Measurements from ENCODE around the gene ZNF678.
A peak's percentile ranks its signal among the peaks of the same experiment; 100 is the strongest.
"Not testable (repeated sequence)": the region's sequence is repeated elsewhere in the genome, so short reads cannot be mapped to it uniquely, and the experiment has no call there.

Gene ZNF678

GRCh38 chr1:227607336-227607898, 44.1 kb downstream of the ZNF678 start:
- DNase-seq, result no peak

GRCh38 chr1:227612658-227613057, 49.3 kb downstream of the ZNF678 start:
- no peak for DNase-seq

DNA sequence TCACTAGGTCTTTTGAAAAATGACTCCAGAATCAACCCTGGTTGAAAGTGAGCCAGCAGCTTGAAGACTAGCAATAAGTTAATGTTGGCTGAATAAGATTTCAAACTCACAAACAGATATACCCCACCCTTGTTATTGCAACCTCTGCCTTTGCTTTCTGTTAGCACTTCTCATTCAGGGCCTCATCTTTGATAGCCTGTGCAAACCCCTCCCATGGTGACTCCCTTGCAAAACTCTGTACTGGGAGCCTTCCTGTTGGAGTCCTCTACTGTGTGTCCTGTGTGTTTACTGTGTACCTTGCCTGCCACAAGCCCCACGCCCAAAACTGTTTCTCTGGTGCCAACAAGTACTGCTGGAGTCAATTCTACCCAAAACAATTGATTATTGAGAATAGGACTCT, 50.2 kb downstream of the ZNF678 start:
- DNase-seq, result no peak

- no peak for DNase-seq
Observed at GRCh38 chr1:227621211-227621610, 57.9 kb downstream of the ZNF678 start.

DNA sequence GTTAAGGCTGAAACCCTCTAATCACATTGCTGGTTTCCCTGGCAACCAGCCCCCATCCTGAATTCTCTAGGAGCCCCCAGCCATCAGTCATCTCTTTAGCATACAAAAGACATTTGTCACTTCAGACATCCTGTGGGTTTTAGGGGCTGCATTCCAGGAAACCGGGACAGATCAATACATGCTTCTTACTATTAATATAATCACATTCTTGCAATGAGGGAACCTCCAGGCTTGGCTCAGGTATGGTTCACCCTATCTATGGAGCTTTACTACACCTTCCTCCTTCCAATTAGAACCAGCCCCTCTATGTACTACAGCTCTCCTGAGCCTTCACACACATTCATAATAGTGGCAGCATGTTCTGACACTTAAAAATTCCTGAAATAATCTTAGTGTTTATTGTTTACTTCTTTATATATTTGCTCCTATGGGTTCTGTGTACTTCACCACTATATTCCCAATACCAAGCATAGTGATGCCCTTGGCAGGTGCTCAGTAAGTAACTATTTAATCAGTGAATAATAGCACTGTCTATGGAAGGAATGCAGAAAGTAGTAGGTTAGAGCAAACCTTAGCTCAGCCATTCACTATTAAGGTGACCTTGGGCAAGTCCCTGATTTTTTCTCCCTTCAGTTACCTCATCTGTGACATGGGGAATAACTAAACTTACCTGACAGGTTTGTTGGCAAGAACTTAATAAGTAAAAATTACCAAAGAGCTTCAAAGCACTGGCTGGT, 59.6 kb downstream of the ZNF678 start:
- DNase-seq, result no peak

GRCh38 chr1:227632325-227632724, 69.0 kb downstream of the ZNF678 start:
- DNase-seq, result no peak

- DNase-seq, result no peak
Observed at GRCh38 chr1:227635596-227635995, 72.2 kb downstream of the ZNF678 start.

- DNase-seq, result peak; percentile 3
Observed at GRCh38 chr1:227654431-227654830, 91.1 kb downstream of the ZNF678 start.

DNA sequence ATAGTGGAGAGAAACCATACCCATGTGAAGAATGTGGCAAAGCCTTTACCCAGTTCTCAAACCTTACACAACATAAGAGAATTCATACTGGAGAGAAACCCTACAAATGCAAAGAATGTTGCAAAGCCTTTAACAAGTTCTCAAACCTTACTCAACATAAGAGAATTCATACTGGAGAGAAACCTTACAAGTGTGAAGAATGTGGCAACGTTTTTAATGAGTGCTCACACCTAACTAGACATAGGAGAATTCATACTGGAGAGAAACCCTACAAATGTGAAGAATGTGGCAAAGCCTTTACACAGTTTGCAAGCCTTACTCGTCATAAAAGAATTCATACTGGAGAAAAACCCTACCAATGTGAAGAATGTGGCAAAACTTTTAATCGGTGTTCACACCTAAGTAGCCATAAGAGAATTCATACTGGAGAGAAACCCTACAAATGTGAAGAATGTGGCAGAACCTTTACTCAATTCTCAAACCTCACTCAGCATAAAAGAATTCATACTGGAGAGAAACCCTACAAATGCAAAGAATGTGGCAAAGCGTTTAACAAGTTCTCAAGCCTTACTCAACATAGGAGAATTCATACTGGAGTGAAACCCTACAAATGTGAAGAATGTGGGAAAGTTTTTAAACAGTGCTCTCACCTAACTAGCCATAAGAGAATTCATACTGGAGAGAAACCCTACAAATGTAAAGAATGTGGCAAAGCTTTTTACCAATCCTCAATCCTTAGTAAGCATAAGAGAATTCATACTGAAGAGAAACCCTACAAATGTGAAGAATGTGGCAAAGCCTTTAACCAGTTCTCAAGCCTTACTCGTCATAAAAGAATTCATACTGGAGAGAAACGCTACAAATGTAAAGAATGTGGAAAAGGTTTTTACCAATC, 91.7 kb downstream of the ZNF678 start:
- DNase-seq, result no peak

GRCh38 chr1:227661495-227661894, 98.1 kb downstream of the ZNF678 start:
- no peak for DNase-seq

- DNase-seq, result no peak
Observed at GRCh38 chr1:227662933-227663332, 99.6 kb downstream of the ZNF678 start.

DNA sequence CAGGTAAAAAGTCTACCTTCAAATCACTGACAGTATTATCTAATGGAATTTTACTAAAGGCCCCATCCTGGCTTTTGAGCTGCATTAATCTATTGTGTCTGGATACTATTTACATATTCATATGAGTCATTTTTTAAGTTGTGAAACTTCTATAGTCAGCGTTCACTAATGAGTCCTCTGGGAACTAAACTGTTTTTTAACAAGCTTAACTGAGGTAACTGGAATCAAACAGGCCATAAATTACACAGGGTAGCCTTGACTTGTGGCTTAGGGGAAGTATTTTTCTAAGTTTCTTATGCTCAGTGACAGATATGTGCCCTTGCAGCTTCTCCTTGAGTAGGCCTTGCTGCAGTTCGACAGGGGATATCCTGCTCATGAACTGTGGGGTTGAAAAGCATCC, 102.9 kb downstream of the ZNF678 start:
- DNase-seq, result no peak

DNA sequence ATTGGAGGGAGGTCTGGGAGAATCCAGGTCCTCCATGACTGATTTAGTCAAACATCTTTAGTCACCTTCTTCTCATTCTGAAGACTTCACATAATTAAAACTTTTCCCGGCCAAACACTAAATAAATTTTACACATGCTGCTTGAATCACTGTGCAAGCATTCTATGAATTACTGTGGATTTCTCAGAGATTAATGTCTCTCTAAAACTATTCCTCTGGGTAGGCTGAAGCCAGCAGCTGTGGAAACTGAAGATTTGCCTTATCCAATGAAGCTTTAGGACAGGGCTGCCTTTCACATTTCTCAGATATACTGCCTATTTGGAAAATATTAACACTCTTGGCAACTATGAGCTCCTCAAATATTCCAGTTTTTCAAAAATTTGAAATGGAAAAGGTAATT, 110.1 kb downstream of the ZNF678 start:
- no peak for DNase-seq

DNA sequence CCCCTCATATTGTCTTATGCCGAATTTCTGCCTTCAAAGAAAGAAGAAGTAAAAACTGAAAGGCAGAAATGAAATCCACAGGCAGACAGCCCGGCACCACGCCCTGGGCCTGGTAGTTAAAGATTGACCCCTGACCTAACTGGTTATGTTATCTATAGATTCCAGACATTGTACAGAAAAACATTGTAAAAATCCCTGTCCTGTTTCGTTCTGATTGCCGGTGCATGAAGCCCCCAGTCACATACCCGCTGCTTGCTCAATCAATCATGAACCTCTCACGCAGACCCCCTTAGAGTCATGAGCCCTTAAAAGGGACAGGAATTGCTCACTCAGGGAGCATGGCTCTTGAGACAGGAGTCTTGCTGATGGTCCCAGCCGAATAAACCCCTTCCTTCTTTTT, 122.5 kb downstream of the ZNF678 start:
- no peak for DNase-seq

DNA sequence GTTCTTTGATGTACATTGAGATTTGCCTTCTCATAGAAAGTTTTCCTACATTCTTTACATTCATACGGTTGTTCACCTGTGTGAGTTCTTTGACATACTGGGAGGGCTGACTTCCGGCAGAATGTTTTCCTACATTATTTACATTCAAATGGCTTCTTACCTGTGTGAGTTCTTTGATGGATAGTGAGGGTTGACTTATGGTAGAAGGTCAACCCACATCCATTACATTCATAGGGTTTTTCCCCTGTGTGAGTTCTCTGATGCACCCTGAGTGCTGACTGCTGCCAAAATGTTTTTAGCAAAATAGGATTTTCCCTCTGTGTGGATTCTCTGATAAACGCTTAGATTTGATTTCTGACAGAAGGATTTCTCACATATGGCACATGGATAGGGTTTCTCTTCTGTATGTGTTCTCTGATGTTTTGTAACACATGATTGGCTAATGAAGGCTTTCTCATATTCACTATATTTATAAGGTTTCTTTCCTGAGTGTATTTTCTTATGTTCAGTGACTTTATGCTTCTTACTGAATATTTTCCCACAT, 134.0 kb downstream of the ZNF678 start:
- no peak for DNase-seq

DNA sequence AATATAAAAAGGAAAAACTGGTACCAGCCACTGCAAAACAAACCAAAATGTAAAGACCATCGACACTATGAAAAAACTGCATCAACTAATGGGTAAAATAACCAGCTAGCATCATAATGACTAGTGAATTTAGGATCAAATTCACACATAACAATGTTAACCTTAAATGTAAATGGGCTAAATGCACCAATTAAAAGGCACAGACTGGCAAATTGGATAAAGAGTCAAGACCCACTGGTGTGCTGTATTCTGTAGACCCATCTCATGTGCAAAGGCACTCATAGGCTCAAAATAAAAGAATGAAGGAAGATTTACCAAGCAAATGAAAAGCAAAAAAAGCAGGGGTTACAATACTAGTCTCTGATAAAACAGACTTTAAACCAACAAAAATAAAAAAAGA, 138.3 kb downstream of the ZNF678 start:
- DNase-seq, result not testable (repeated sequence)

DNA sequence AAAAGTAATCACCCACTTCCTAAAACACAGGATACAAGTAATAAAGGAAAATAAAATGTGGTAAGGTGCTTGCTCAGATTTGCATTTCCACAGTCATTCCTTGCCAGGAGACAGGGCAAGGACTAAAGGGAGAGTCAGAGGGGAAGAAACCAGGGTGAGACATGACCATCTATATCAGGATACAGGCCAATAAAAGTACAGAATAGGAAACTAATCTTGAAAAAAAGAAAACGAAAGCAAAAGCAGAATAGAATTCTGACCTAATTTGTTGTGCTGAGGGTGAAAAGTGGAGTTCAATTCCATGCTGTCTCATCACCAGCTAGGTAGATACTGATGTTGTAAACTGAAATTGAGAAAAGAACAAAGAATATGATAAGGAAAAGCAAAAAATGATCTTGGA, 144.5 kb downstream of the ZNF678 start:
- DNase-seq, result no peak

DNA sequence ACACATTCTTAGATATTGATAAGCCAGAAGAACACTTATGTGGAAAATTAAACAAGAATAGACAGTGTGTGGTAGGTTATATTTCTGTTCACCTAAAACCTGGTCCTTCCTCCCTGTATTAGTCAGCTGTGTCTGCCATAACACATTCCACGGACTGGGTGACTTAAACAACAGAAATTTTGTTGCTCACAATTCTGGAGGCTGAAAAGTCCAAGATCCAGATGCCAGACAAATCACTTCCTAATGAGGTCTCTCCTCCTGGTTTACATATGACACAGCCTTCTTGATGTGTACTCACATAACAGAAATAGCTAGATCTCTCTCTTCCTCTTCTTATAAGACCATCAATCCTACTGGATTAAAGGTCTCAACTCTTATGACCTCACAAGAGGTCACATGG, 146.1 kb downstream of the ZNF678 start:
- DNase-seq, result no peak

- not testable (repeated sequence) for DNase-seq
Observed at GRCh38 chr1:227710474-227710873, 147.1 kb downstream of the ZNF678 start.

GRCh38 chr1:227712648-227713047, 149.3 kb downstream of the ZNF678 start:
- DNase-seq, result no peak

- DNase-seq, result no peak
Observed at GRCh38 chr1:227718932-227719331, 155.6 kb downstream of the ZNF678 start.

DNA sequence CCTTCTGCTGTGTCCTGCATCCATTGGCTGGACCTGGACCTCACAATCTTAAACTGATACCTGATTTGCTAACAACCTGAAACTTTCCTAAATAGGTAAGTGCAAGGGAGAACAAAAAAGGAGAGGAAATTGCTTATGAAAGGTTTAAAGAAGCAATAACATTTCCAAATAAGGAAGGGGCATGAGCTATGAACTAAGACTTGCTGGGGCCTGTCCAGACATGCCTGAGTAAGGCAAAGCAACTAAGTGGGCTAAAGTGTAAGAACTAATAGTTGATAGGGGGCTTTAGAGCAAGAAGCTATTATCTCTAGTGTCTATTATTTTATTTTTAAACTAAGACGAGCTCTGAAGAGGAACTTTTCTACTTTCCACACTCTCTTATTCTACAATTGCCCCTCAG, 160.1 kb downstream of the ZNF678 start:
- DNase-seq, result no peak

GRCh38 chr1:227725046-227725445, 161.7 kb downstream of the ZNF678 start:
- no peak for DNase-seq

DNA sequence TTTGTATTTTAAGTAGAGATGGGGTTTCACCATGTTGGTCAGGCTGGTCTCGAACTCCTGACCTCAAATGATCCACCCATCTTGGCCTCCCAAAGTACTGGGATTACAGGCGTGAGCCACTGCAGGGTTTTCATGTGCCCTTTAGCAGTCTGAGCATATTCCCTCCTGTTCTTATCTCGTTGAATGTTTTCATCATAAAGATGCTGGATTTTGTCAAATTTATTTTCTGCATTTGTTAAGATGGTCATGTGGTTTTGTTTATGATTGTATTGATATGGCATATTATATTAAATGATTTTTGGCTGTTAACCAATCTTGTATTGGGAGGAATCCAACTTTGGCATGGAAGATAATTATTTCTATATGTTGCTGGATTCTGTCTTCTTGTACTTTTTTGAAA, 163.0 kb downstream of the ZNF678 start:
- no peak for DNase-seq

All from hematopoietic multipotent progenitor cell treated with erythropoietin and hydrocortisone succinate and interleukin-3 and kit ligand, for 8 days (in vitro differentiated cells).